ENCODE measurements around the gene DUSP22. TPM values are rescaled to one million over a fixed set of nuclear protein-coding genes. Genes with fewer than 3 reads are reported as not detected.
"Not testable (repeated sequence)": the region's sequence is repeated elsewhere in the genome, so short reads cannot be mapped to it uniquely, and the experiment has no call there.

DUSP22 gene
- total RNA-seq, 8 experiments from 2014 or later, result 17.1 to 46.5 (median 18.5) TPM

- Histone ChIP-seq H3K27ac (no peak overlapping the region), H3K4me3 (no peak overlapping the region), H3K4me1 (replicated peaks in 1 of 2) (no peaks in the 10 kb centered on the region)
- 34 to 100% (median 59%) methylated on average over 2 to 8 of the region's 8 CpGs for WGBS, 10 experiments
- ATAC-seq (replicated peaks in 6 of 8), result no peak
- in situ Hi-C loops (cut with MboI; ENCODE audit: low pct_unique_long_range_greater_than_20kb in 2 of 9, low sequenced_read_pairs in 9 of 9, unreplicated experiment in 9 of 9), result no loop called here
Measured at GRCh38 chr6:374956-375355, 82.7 kb downstream of the DUSP22 start.

- no peak for ATAC-seq (replicated peaks in 6 of 8)
- H3K4me3 ChIP-seq, result no peak overlapping the region
- no peaks in the 10 kb centered on the region for H3K4me1 ChIP-seq (replicated peaks in 1 of 2)
- in situ Hi-C loops (cut with MboI; ENCODE audit: low pct_unique_long_range_greater_than_20kb in 2 of 9, low sequenced_read_pairs in 9 of 9, unreplicated experiment in 9 of 9), result no loop called here
- WGBS, 10 experiments, result 20 to 57% (median 47%) methylated on average over 5 to 10 of the region's 10 CpGs
- H3K27ac ChIP-seq, result no peak overlapping the region
Measured at GRCh38 chr6:376827-377640, 84.7 kb downstream of the DUSP22 start.

DNA sequence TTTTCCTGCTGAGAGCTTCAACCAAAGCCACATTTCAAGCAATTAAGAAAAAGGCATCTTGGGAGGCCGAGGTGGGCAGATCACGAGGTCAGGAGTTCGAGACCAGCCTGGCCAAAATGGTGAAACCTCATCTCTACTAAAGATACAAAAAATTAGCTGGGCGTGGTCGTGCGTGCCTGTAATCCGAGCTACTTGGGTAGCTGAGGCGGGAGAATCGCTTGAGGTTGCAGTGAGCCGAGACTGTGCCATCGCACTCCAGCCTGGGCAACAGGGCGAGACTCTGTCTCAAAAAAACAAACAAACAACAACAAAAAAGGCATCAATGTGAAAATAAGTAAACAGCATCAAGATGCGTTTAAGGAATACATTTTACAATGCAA is 85.3 kb downstream of the DUSP22 start:
- ATAC-seq (replicated peaks in 6 of 8); in situ Hi-C loops (cut with MboI; ENCODE audit: low pct_unique_long_range_greater_than_20kb in 2 of 9, low sequenced_read_pairs in 9 of 9, unreplicated experiment in 9 of 9); H3K4me3 ChIP-seq; H3K4me1 ChIP-seq (replicated peaks in 1 of 2); H3K27ac ChIP-seq: not testable (repeated sequence)
- 27 to 82% (median 64%) methylated on average over 8 to 13 of the region's 13 CpGs for WGBS, 10 experiments

DNA sequence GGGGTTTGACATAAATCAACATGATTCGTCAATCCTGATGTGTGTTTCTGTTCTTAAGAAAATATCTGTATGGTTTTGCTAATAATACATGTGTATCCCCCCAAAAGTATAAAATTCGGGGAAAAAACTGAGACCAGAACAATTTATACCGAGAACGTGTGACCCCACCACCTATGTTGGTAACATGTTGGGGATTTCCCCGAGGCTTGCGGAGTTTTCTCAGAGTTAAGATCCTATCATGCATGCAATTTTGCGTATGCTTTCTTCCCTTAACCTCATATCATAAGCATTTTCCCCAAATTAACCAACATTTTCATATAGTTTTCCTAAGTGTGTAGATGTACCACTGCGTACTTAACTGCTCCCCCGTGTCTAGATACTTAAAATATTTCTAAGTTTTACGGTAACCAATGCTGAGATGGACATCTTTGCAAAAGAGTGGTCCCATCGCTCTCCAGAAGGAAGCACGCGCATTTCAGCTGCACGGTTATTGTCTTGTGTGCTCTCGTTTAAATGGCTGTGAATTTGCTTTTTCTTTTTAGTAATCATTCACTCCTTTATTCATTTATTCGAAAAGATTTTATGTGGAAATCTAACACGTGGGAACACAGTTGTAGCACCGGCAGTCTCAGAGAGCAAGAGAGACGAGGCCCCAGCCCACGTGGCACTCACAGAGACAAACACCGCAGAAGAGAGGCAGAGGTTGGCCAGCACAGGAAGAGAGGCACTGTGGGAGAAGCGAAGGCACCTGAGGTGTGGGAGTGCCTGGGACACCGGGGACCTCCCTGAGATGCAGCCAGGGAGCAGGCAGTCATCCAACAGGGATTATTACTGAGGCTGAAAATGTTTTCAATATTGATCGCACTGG is 86.0 kb downstream of the DUSP22 start:
- no peak for ATAC-seq (replicated peaks in 6 of 8)

GRCh38 chr6:378958-379409 is 86.7 kb downstream of the DUSP22 start:
- Histone ChIP-seq H3K4me3 (no peak overlapping the region), H3K4me1 (replicated peaks in 1 of 2) (no peaks in the 10 kb centered on the region), H3K27ac (no peak overlapping the region)
- in situ Hi-C loops (cut with MboI; ENCODE audit: low pct_unique_long_range_greater_than_20kb in 2 of 9, low sequenced_read_pairs in 9 of 9, unreplicated experiment in 9 of 9), result no loop called here
- WGBS, 10 experiments, result 19 to 71% (median 59%) methylated on average over 1 to 7 of the region's 11 CpGs; no CpG with 5 or more reads in 2 of the 10 experiments
- no peak for ATAC-seq (replicated peaks in 6 of 8)

More for the DNA sequence above, 86.0 kb downstream of the DUSP22 start:
- Histone ChIP-seq H3K27ac (no peak overlapping the region), H3K4me1 (replicated peaks in 1 of 2) (no peaks in the 10 kb centered on the region), H3K4me3 (no peak overlapping the region)
- 43 to 80% (median 70%) methylated on average over 18 to 24 of the region's 24 CpGs for WGBS, 10 experiments
- in situ Hi-C loops (cut with MboI; ENCODE audit: low pct_unique_long_range_greater_than_20kb in 2 of 9, low sequenced_read_pairs in 9 of 9, unreplicated experiment in 9 of 9), result no loop called here

- Histone ChIP-seq H3K4me3 (no peak overlapping the region), H3K4me1 (replicated peaks in 1 of 2) (no peaks in the 10 kb centered on the region), H3K27ac (peak overlapping the region in 1 of 2 donors; percentile 28)
- no peak for ATAC-seq (replicated peaks in 6 of 8)
- in situ Hi-C loops (cut with MboI; ENCODE audit: low pct_unique_long_range_greater_than_20kb in 2 of 9, low sequenced_read_pairs in 9 of 9, unreplicated experiment in 9 of 9), result no loop called here
- 0 to 86% (median 67%) methylated on average over 1 to 24 of the region's 28 CpGs; no CpG with 5 or more reads in 1 of the 10 experiments for WGBS, 10 experiments
Measured at GRCh38 chr6:379410-380181, 87.3 kb downstream of the DUSP22 start.

DNA sequence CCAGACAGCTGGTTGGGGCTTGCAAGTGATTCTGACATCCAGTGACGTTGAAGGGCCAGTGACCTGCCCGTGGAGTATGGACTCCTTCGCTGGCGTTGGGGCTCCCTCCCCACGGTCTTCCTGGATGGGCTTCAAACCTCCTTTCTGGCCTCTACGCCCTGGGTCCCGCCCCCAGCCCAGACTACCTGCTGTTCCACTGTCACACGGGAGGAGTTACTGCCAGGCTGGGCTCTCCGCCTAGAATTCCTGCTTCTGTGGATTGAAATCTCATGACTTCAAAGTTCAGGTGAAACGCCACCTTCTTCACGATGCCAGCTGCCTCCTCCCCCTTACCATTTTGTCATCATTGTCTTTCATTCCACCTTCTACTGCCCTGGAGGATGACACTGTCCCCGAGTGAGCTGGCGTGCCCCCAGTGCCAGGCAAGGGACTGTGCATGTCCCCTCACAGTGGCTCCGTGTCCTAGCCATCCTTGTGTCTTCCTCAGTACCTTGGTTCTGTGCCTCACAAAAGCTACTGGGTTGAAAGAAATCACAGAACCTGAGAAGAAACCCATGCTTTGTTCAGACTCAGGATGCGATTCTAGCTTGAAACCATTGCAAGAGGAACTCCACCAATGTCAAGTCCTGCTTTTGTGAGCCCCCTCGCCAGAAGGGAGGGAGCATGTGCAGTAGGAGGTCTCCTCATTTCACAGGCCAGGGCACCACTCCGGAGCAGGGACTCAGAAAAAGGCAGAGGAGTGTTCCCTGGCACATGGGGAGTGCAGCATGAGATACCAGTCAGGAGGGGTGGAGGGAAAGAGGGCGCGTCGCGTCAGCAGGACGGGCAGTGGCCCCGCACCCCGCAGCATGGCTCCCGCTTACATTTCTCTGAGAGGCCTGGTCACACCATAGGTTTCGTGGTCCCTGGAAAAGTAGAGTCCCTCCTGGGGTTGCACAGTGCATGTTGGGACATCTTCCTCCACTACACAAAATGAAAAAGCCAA is 88.2 kb downstream of the DUSP22 start:
- in situ Hi-C loops (cut with MboI; ENCODE audit: low pct_unique_long_range_greater_than_20kb in 2 of 9, low sequenced_read_pairs in 9 of 9, unreplicated experiment in 9 of 9), result no loop called here
- no peak for ATAC-seq (replicated peaks in 6 of 8)
- Histone ChIP-seq H3K27ac (peak overlapping the region in 1 of 2 donors; percentile 26), H3K4me3 (no peak overlapping the region), H3K4me1 (replicated peaks in 1 of 2) (no peaks in the 10 kb centered on the region)
- WGBS, 10 experiments, result 30 to 80% (median 65%) methylated on average over 2 to 23 of the region's 26 CpGs

- Histone ChIP-seq H3K27ac (no peak overlapping the region), H3K4me3 (no peak overlapping the region), H3K4me1 (replicated peaks in 1 of 2) (no peaks in the 10 kb centered on the region)
- no peak for ATAC-seq (replicated peaks in 6 of 8)
- in situ Hi-C loops (cut with MboI; ENCODE audit: low pct_unique_long_range_greater_than_20kb in 2 of 9, low sequenced_read_pairs in 9 of 9, unreplicated experiment in 9 of 9), result no loop called here
- WGBS, 10 experiments, result 48 to 84% (median 66%) methylated on average over 2 to 17 of the region's 17 CpGs
Measured at GRCh38 chr6:381742-382461, 89.6 kb downstream of the DUSP22 start.

DNA sequence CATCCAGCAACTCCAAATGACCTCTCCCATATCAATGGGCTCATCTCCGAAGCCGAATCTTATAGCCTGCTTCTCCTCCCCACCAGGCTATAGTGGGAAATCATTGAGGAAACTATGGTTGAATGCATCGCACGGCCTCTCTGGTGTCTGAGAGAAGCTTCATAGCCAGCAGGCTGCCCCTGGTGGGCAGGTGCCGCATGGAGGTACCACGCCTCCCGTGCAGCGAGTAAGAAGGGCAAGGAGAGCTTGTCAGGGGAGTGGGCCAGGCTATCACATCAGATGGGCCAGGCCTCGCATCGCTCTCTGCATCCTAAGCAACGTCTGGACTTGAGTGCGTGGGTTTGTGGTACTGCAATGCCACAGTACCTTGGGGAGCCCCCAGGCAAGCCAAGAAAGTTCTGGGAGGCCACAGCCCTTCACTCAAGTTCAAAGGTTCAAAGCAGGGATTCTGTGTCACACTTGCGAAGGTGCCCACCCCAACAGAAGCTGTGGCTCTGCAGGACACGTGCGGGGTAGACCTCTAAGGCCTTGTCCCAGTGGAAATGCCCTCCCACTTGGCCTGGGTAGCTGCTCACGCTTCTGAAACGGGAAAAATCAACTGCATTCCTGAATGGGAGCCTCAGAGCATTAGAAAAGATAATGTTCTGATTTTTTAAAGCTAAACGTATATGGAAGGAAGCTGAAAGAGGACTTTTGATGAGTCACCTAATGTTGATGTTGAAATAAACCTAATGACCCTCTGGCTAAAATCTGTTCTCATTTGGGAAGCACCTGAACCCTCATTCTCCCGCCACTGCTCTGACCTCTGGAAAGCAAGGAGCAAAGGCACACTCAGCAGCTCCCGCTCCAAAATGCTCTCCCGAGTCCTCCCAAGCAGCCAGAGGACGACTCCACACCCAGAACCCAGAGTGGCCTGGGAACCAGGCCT is 90.9 kb downstream of the DUSP22 start:
- no peak overlapping the region for H3K27ac ChIP-seq
- H3K4me1 ChIP-seq (replicated peaks in 1 of 2), result no peaks in the 10 kb centered on the region
- ATAC-seq (replicated peaks in 6 of 8), result no peak
- no peak overlapping the region for H3K4me3 ChIP-seq
- in situ Hi-C loops (cut with MboI; ENCODE audit: low pct_unique_long_range_greater_than_20kb in 2 of 9, low sequenced_read_pairs in 9 of 9, unreplicated experiment in 9 of 9), result no loop called here
- 45 to 91% (median 62%) methylated on average over 1 to 9 of the region's 22 CpGs; no CpG with 5 or more reads in 3 of the 10 experiments for WGBS, 10 experiments

GRCh38 chr6:383856-384255 is 91.6 kb downstream of the DUSP22 start:
- WGBS, 10 experiments, result 40 to 88% (median 60%) methylated on average over 1 to 2 of the region's 3 CpGs; no CpG with 5 or more reads in 5 of the 10 experiments

DNA sequence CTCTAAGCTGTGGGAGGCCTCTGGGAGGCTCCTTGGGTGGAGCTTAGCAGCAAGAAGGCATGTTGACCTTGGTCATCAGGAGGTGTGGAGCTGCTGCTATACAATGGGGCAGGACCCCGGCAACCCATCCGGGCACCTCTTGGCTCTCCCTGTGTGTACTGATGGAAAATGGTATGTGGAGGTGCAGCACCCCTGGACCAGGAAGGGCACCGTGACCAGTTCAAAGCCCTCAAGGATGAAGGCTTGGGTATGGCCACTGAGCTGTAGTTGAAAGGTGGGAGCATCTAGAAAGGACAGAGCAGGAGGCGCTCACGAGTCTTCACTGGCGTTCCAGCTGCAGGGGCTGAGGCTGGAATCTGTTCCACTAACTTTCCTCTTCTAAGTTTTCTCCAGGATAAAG is 92.6 kb downstream of the DUSP22 start:
- Histone ChIP-seq H3K4me1 (replicated peaks in 1 of 2) (no peaks in the 10 kb centered on the region), H3K27ac (no peak overlapping the region), H3K4me3 (no peak overlapping the region)
- in situ Hi-C loops (cut with MboI; ENCODE audit: low pct_unique_long_range_greater_than_20kb in 2 of 9, low sequenced_read_pairs in 9 of 9, unreplicated experiment in 9 of 9), result no loop called here
- WGBS, 10 experiments, result 58 to 100% (median 80%) methylated on average over 1 to 4 of the region's 6 CpGs; no CpG with 5 or more reads in 1 of the 10 experiments
- no peak for ATAC-seq (replicated peaks in 6 of 8)

More at GRCh38 chr6:383856-384255, 91.6 kb downstream of the DUSP22 start:
- no peaks in the 10 kb centered on the region for H3K4me1 ChIP-seq (replicated peaks in 1 of 2)
- H3K27ac ChIP-seq, result no peak overlapping the region
- ATAC-seq (replicated peaks in 6 of 8), result no peak
- H3K4me3 ChIP-seq, result no peak overlapping the region
- in situ Hi-C loops (cut with MboI; ENCODE audit: low pct_unique_long_range_greater_than_20kb in 2 of 9, low sequenced_read_pairs in 9 of 9, unreplicated experiment in 9 of 9), result no loop called here

All from motor neuron (in vitro differentiated cells).